ENCODE measurements around the gene SMC5.

The SMC5 gene

DNA sequence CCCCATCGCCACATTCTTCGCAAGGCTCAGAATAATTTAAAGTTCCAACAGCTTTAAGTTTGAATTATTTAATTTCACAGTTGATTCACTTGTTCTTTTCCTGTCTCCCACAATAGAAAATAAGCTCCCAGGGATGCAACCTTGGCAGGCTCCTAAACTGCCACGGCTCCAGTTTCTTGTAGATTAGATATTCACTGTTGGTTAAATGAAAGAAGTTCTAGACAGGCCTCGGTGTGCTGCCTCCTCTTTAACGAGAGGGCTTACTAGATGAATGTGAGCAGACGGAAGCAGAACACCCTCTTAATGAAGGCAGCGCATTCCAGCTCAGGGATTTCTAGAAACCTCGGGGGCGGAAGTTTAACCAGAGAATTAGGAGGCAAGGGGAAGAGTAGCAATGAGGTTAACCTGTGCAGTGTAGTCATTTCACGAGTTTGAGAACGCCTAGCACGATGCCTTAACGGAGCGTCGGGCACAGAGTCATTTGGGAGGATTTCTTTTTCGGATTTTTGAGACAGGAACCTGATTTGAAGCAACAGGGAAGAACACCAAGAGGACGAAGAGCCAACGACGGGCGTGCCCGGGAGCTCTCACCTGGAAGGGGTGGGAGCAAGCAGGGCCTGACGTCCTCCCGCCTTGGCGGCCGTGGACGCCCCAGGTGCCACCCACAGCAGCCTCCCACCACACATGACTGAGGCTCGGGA is 637 bp upstream of the SMC5 start:
- peaks cover 0 to 19% of the 10 kb centered on the region in 2 experiments for H3K36me3 ChIP-seq (ENCODE audit: control insufficient read depth in 1 of 2, insufficient read depth in 2 of 2, low read depth in 1 of 2, low read length in 2 of 2)
- H2AK5ac ChIP-seq (ENCODE audit: low read length, severe bottlenecking), result peak overlapping the region; percentile 37
- peak overlapping the region; percentile 97 for H3K9ac ChIP-seq (ENCODE audit: low read length)
- H4K8ac ChIP-seq (ENCODE audit: low read length), result peak overlapping the region; percentile 99
- H3K27ac ChIP-seq (ENCODE audit: low read length, poor library complexity, severe bottlenecking), result peak overlapping the region; percentile 87
- DNase-seq, result peak; percentile 72
- H3K23ac ChIP-seq (ENCODE audit: low read length in 2 of 2), result no peak overlapping the region
- peak overlapping the region; percentile 50 to 97 for H3K4me3 ChIP-seq (ENCODE audit: insufficient read depth in 1 of 2, low read depth in 1 of 2, low read length in 2 of 2)
- no peaks in the 10 kb centered on the region for H3K9me3 ChIP-seq (ENCODE audit: control insufficient read depth, low read length)
- peak overlapping the region; percentile 86 for H2BK120ac ChIP-seq (ENCODE audit: low read depth, low read length)
- WGBS, result 15% methylated on average over 21 of the region's 27 CpGs
- H3K4me2 ChIP-seq (ENCODE audit: low read length, poor library complexity, severe bottlenecking), result peak overlapping the region; percentile 75
- no peak overlapping the region for H3K14ac ChIP-seq (ENCODE audit: low read length in 2 of 2)
- peak overlapping the region; percentile 12 to 55 for H2BK12ac ChIP-seq (ENCODE audit: low read length in 2 of 2)
- H2BK5ac ChIP-seq (ENCODE audit: low read depth, low read length, poor library complexity, severe bottlenecking), result peak overlapping the region; percentile 71
- H3K18ac ChIP-seq (ENCODE audit: low read depth in 1 of 2, low read length in 2 of 2), result peak overlapping the region; percentile 88 to 96
- no peak overlapping the region for H2AFZ ChIP-seq (ENCODE audit: low read depth, low read length)
- peak overlapping the region; percentile 62 for H2BK15ac ChIP-seq (ENCODE audit: low read depth, poor library complexity, severe bottlenecking)
- no peaks in the 10 kb centered on the region for H3K27me3 ChIP-seq (ENCODE audit: control insufficient read depth in 1 of 2, insufficient read depth in 1 of 2, low read length in 2 of 2)
- peak overlapping the region; percentile 75 to 98 for H3K4ac ChIP-seq (ENCODE audit: low read depth in 1 of 2, low read length in 2 of 2)
- peak overlapping the region; percentile 99 for H4K91ac ChIP-seq (ENCODE audit: low read length)
- H3K79me1 ChIP-seq (replicated peaks; ENCODE audit: low read length, poor library complexity, severe bottlenecking), result peaks cover 6% of the 10 kb centered on the region
- H3K4me1 ChIP-seq (ENCODE audit: control insufficient read depth, insufficient read depth, low read depth, low read length), result peaks cover 14% of the 10 kb centered on the region

DNA sequence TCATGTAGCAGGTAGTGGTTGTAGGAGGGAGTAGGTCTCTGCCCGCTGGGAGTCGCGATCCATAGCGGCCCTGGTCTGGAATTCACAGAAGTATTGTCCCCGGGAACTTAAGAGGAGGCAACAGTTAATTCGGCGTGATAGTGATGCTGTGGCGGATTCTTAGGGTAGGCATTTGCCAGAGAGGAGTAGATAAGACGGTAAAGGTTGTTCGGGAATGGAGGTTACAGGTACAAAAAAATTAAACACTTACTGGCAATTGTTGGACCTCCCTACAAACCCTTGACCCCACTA is 679 bp downstream of the SMC5 start:
- peak overlapping the region in 1 of 2 experiments; percentile 18 for H2BK12ac ChIP-seq (ENCODE audit: low read length in 2 of 2)
- H4K8ac ChIP-seq (ENCODE audit: low read length), result peak overlapping the region; percentile 70
- no peaks in the 10 kb centered on the region for H3K27me3 ChIP-seq (ENCODE audit: control insufficient read depth in 1 of 2, insufficient read depth in 1 of 2, low read length in 2 of 2)
- peak overlapping the region in 1 of 2 experiments; percentile 93 for H3K23ac ChIP-seq (ENCODE audit: low read length in 2 of 2)
- peak overlapping the region; percentile 53 for H2AK5ac ChIP-seq (ENCODE audit: low read length, severe bottlenecking)
- 2% methylated on average over 7 of the region's 10 CpGs for whole genome bisulfite sequencing
- H3K79me1 ChIP-seq (replicated peaks; ENCODE audit: low read length, poor library complexity, severe bottlenecking), result peaks cover 8% of the 10 kb centered on the region
- H3K27ac ChIP-seq (ENCODE audit: low read length, poor library complexity, severe bottlenecking), result peak overlapping the region; percentile 96
- H3K36me3 ChIP-seq (ENCODE audit: control insufficient read depth in 1 of 2, insufficient read depth in 2 of 2, low read depth in 1 of 2, low read length in 2 of 2), result peaks cover 0 to 24% of the 10 kb centered on the region in 2 experiments
- DNase-seq, result no peak
- H2BK5ac ChIP-seq (ENCODE audit: low read depth, low read length, poor library complexity, severe bottlenecking), result no peak overlapping the region
- H2AFZ ChIP-seq (ENCODE audit: low read depth, low read length), result peak overlapping the region; percentile 46
- H3K18ac ChIP-seq (ENCODE audit: low read depth in 1 of 2, low read length in 2 of 2), result peak overlapping the region; percentile 84 to 91
- H3K4me2 ChIP-seq (ENCODE audit: low read length, poor library complexity, severe bottlenecking), result peak overlapping the region; percentile 64
- H3K4ac ChIP-seq (ENCODE audit: low read depth in 1 of 2, low read length in 2 of 2), result peak overlapping the region; percentile 69 to 90
- H3K4me1 ChIP-seq (ENCODE audit: control insufficient read depth, insufficient read depth, low read depth, low read length), result peaks cover 15% of the 10 kb centered on the region
- peak overlapping the region; percentile 89 for H4K91ac ChIP-seq (ENCODE audit: low read length)
- peak overlapping the region; percentile 65 for H2BK120ac ChIP-seq (ENCODE audit: low read depth, low read length)
- H3K9me3 ChIP-seq (ENCODE audit: control insufficient read depth, low read length), result no peaks in the 10 kb centered on the region
- H3K9ac ChIP-seq (ENCODE audit: low read length), result peak overlapping the region; percentile 97
- H3K4me3 ChIP-seq (ENCODE audit: insufficient read depth in 1 of 2, low read depth in 1 of 2, low read length in 2 of 2), result peak overlapping the region; percentile 67 to 97
- H2BK15ac ChIP-seq (ENCODE audit: low read depth, poor library complexity, severe bottlenecking), result no peak overlapping the region
- H3K14ac ChIP-seq (ENCODE audit: low read length in 2 of 2), result peak overlapping the region in 1 of 2 experiments; percentile 96

DNA sequence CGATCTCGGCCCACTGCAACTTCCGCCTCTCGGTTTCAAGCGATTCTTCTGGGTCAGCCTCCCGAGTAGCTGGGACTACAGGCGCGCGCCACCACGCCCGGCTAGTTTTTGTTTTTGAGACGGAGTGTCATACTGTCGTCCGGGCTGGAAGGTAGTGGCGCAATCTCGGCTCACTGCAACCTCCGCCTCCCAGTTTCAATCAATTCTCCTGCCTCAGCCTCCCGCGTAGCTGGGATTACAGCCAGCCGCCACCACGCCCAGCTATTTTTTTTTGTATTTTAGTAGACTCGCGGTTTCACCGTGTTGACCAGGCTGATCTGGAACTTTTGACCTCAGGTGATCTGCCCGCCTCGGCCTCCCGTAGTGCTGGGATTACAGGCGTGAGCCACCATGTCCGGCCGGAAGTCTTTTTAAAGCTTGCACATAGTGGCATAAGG is 1.2 kb downstream of the SMC5 start:
- 94% methylated on average over 26 of the region's 30 CpGs for WGBS
- Histone ChIP-seq H3K4me3 (ENCODE audit: insufficient read depth in 1 of 2, low read depth in 1 of 2, low read length in 2 of 2) (peak overlapping the region; percentile 40 to 97), H3K4me2 (ENCODE audit: low read length, poor library complexity, severe bottlenecking) (peak overlapping the region; percentile 64), H2BK12ac (ENCODE audit: low read length in 2 of 2) (no peak overlapping the region), H2BK15ac (ENCODE audit: low read depth, poor library complexity, severe bottlenecking) (no peak overlapping the region), H3K4ac (ENCODE audit: low read depth in 1 of 2, low read length in 2 of 2) (no peak overlapping the region), H4K91ac (ENCODE audit: low read length) (no peak overlapping the region), H3K9ac (ENCODE audit: low read length) (peak overlapping the region; percentile 97), H3K18ac (ENCODE audit: low read depth in 1 of 2, low read length in 2 of 2) (no peak overlapping the region), H3K9me3 (ENCODE audit: control insufficient read depth, low read length) (no peaks in the 10 kb centered on the region), H3K79me1 (replicated peaks; ENCODE audit: low read length, poor library complexity, severe bottlenecking) (peaks cover 8% of the 10 kb centered on the region), H3K23ac (ENCODE audit: low read length in 2 of 2) (no peak overlapping the region), H3K27me3 (ENCODE audit: control insufficient read depth in 1 of 2, insufficient read depth in 1 of 2, low read length in 2 of 2) (no peaks in the 10 kb centered on the region), H3K4me1 (ENCODE audit: control insufficient read depth, insufficient read depth, low read depth, low read length) (peaks cover 15% of the 10 kb centered on the region), H3K14ac (ENCODE audit: low read length in 2 of 2) (no peak overlapping the region), H4K8ac (ENCODE audit: low read length) (no peak overlapping the region), H2AK5ac (ENCODE audit: low read length, severe bottlenecking) (no peak overlapping the region), H2BK5ac (ENCODE audit: low read depth, low read length, poor library complexity, severe bottlenecking) (no peak overlapping the region), H3K36me3 (ENCODE audit: control insufficient read depth in 1 of 2, insufficient read depth in 2 of 2, low read depth in 1 of 2, low read length in 2 of 2) (peaks cover 2 to 30% of the 10 kb centered on the region in 2 experiments), H2AFZ (ENCODE audit: low read depth, low read length) (no peak overlapping the region), H2BK120ac (ENCODE audit: low read depth, low read length) (no peak overlapping the region), H3K27ac (ENCODE audit: low read length, poor library complexity, severe bottlenecking) (no peak overlapping the region)
- DNase-seq, result no peak

DNA sequence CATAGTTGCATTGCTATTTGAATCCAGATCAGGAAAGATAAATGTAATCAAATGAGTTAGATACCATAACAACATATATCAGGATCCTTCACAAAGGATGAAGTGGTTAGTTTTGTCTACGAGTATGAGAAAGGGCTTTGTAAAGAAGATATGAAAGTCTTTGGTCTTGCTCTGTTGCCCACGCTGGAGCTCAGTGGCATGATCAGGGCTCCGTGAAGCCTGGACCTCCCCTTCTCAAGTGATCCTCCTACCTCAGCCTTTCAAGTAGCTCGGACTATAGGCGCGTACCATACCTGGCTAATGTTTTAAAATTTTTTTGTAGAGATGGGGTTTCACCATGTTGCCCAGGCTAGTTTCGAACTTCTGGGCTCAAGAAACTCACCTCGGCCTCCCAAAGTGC is 1.8 kb downstream of the SMC5 start:
- Histone ChIP-seq H3K4ac (ENCODE audit: low read depth in 1 of 2, low read length in 2 of 2) (no peak overlapping the region), H3K9ac (ENCODE audit: low read length) (no peak overlapping the region), H2BK15ac (ENCODE audit: low read depth, poor library complexity, severe bottlenecking) (no peak overlapping the region), H4K8ac (ENCODE audit: low read length) (no peak overlapping the region), H3K4me1 (ENCODE audit: control insufficient read depth, insufficient read depth, low read depth, low read length) (peaks cover 15% of the 10 kb centered on the region), H3K4me3 (ENCODE audit: insufficient read depth in 1 of 2, low read depth in 1 of 2, low read length in 2 of 2) (peak overlapping the region in 1 of 2 experiments; percentile 97), H2AFZ (ENCODE audit: low read depth, low read length) (no peak overlapping the region), H2AK5ac (ENCODE audit: low read length, severe bottlenecking) (no peak overlapping the region), H3K14ac (ENCODE audit: low read length in 2 of 2) (no peak overlapping the region), H3K23ac (ENCODE audit: low read length in 2 of 2) (no peak overlapping the region), H3K27ac (ENCODE audit: low read length, poor library complexity, severe bottlenecking) (no peak overlapping the region), H4K91ac (ENCODE audit: low read length) (no peak overlapping the region), H2BK120ac (ENCODE audit: low read depth, low read length) (no peak overlapping the region), H3K79me1 (replicated peaks; ENCODE audit: low read length, poor library complexity, severe bottlenecking) (peaks cover 8% of the 10 kb centered on the region), H3K9me3 (ENCODE audit: control insufficient read depth, low read length) (no peaks in the 10 kb centered on the region), H3K36me3 (ENCODE audit: control insufficient read depth in 1 of 2, insufficient read depth in 2 of 2, low read depth in 1 of 2, low read length in 2 of 2) (peaks cover 4 to 34% of the 10 kb centered on the region in 2 experiments), H3K18ac (ENCODE audit: low read depth in 1 of 2, low read length in 2 of 2) (no peak overlapping the region), H3K27me3 (ENCODE audit: control insufficient read depth in 1 of 2, insufficient read depth in 1 of 2, low read length in 2 of 2) (no peaks in the 10 kb centered on the region), H2BK12ac (ENCODE audit: low read length in 2 of 2) (no peak overlapping the region), H2BK5ac (ENCODE audit: low read depth, low read length, poor library complexity, severe bottlenecking) (no peak overlapping the region), H3K4me2 (ENCODE audit: low read length, poor library complexity, severe bottlenecking) (peak overlapping the region; percentile 64)
- no peak for DNase-seq
- WGBS, result 95% methylated on average over 8 of the region's 8 CpGs

All from mesenchymal stem cell (in vitro differentiated cells and primary cell).